HEK293T (cell line): ENCODE results near the gene ABLIM2.
"Not testable (repeated sequence)": the region's sequence is repeated elsewhere in the genome, so short reads cannot be mapped to it uniquely, and the experiment has no call there.

Experiments used
- CTCF ChIA-PET: fragments of 350-600 bp; formaldehyde crosslinking; extraction: SDS; loops from one replicate; lab custom pipeline; 2021; ENCODE audit warnings: antibody characterized with exemption, inconsistent platforms; lab: Yijun Ruan, JAX
- POLR2A ChIA-PET: fragments of 350-600 bp; formaldehyde crosslinking; extraction: SDS; loops from one replicate; lab custom pipeline; 2020; ENCODE audit warnings: antibody characterized with exemption, inconsistent platforms; lab: Yijun Ruan, JAX
- DNase-seq: peaks from one replicate; pipeline ENCODE4 v3.0.0; 2012; ENCODE audit warnings: mixed read lengths; ENCODE audit errors: extremely low spot score
- ARNT ChIP-seq: fragments of 450-650 bp; IDR thresholded peaks from 2 replicates; pipeline ENCODE4 v1.6.1; 2017; ENCODE audit warnings: mild to moderate bottlenecking
- BHLHE40 ChIP-seq: fragments of 450-650 bp; IDR thresholded peaks from 2 replicates; pipeline ENCODE4 v1.6.1; 2016; ENCODE audit warnings: mild to moderate bottlenecking, moderate library complexity, borderline replicate concordance
- CTBP1 ChIP-seq: fragments of 450-650 bp; IDR thresholded peaks from 2 replicates; pipeline ENCODE4 v1.6.1; 2016; ENCODE audit warnings: borderline replicate concordance
- ELF4 ChIP-seq: fragments of 450-650 bp; IDR thresholded peaks from 2 replicates; pipeline ENCODE4 v1.6.1; 2017; ENCODE audit warnings: antibody characterized with exemption
- FOXA1 ChIP-seq: fragments of 450-650 bp; IDR thresholded peaks from 2 replicates; pipeline ENCODE4 v1.6.1; 2016; ENCODE audit warnings: mild to moderate bottlenecking
- FOXK2 ChIP-seq: fragments of 450-650 bp; IDR thresholded peaks from 2 replicates; pipeline ENCODE4 v1.6.1; 2016; ENCODE audit warnings: mild to moderate bottlenecking
- FOXM1 ChIP-seq: fragments of 450-650 bp; IDR thresholded peaks from 2 replicates; pipeline ENCODE4 v1.6.1; 2017; ENCODE audit warnings: mild to moderate bottlenecking, borderline replicate concordance
- HDGF ChIP-seq: fragments of 450-650 bp; IDR thresholded peaks from 2 replicates; pipeline ENCODE4 v1.6.1; 2017; ENCODE audit warnings: antibody characterized with exemption, borderline replicate concordance
- L3MBTL2 ChIP-seq: fragments of 450-650 bp; conservative IDR thresholded peaks from 2 replicates; pipeline ENCODE4 v1.6.1; 2016; ENCODE audit warnings: mild to moderate bottlenecking
- LEF1 ChIP-seq: fragments of 450-650 bp; IDR thresholded peaks from 2 replicates; pipeline ENCODE4 v1.6.1; 2017; ENCODE audit warnings: mild to moderate bottlenecking, borderline replicate concordance
- NFRKB ChIP-seq: fragments of 450-650 bp; IDR thresholded peaks from 2 replicates; pipeline ENCODE4 v1.6.1; 2016; ENCODE audit warnings: mild to moderate bottlenecking, moderate library complexity
- SP1 ChIP-seq: fragments of 450-650 bp; IDR thresholded peaks from 2 replicates; pipeline ENCODE4 v1.6.1; 2017
- SUZ12 ChIP-seq: fragments of 450-650 bp; IDR thresholded peaks from 2 replicates; pipeline ENCODE4 v1.6.1; 2016; ENCODE audit warnings: mild to moderate bottlenecking
- TARDBP ChIP-seq: fragments of 450-650 bp; IDR thresholded peaks from 2 replicates; pipeline ENCODE4 v1.6.1; 2016
- ZNF384 ChIP-seq: fragments of 450-650 bp; IDR thresholded peaks from 2 replicates; pipeline ENCODE4 v1.6.1; 2016
- TF ChIP-seq, protein P1 (sequence below): fragments of 450-650 bp; IDR thresholded peaks from 2 replicates; pipeline ENCODE4 v1.6.1; 2016

The ABLIM2 gene

DNA sequence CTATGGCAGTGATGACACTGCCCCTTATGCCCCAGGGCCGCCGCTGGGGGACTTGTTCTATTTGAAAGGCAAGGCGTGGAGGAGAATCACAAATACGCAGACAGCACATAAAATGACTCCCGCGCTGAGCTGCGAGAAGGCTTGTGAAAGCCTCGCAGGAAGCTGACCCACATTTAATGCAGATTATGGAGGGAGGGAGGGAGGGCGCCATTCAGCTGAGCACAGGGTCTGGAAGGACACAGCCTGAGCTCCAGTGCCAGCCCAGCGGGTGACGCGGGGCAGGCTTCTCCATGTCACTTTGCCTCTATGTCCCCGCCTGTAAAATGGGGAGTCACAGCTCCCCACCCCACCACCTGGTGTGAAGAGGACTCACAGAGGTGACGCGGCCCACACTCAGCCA, 14.3 kb downstream of the ABLIM2 start:
- DNase-seq = no peak
- ChIA-PET POLR2A (no interaction called here), CTCF (no interaction called here)
- TF ChIP-seq FOXK2 (no peak), ZNF384 (no peak), ARNT (no peak)

- TF ChIP-seq L3MBTL2 (no peak), SUZ12 (no peak), FOXA1 (no peak), TARDBP (no peak), LEF1 (no peak), FOXM1 (no peak), SP1 (no peak), HDGF (no peak), ARNT (no peak), ELF4 (no peak), BHLHE40 (no peak), CTBP1 (no peak), FOXK2 (no peak), ZNF384 (no peak), NFRKB (no peak)
- TF ChIP-seq, protein P1, sequence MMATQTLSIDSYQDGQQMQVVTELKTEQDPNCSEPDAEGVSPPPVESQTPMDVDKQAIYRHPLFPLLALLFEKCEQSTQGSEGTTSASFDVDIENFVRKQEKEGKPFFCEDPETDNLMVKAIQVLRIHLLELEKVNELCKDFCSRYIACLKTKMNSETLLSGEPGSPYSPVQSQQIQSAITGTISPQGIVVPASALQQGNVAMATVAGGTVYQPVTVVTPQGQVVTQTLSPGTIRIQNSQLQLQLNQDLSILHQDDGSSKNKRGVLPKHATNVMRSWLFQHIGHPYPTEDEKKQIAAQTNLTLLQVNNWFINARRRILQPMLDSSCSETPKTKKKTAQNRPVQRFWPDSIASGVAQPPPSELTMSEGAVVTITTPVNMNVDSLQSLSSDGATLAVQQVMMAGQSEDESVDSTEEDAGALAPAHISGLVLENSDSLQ = no peak
- DNase-seq = no peak
- POLR2A ChIA-PET = no interaction called here
- CTCF ChIA-PET = no interaction called here
Observed at GRCh38 chr4:8143392-8144140, 15.0 kb downstream of the ABLIM2 start.

DNA sequence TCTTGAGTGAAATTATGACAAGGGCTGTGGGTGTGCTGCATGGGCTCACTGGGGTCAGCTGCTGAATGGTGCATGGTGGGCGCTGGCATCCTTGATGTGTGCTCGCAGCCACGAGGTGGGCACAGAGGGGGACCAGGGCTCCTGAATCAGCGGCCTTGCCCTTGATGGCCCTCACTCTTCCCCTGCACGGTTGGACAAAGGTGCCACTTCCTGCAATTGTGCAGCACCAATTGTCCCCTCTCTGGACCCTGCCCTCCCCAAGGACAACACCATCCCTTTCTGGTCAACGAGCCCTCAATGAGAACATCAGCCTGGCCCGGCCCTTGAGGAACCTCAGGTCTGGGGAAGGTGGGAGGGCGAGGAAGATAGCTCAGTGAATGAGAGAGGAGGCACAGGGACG, 16.1 kb downstream of the ABLIM2 start:
- POLR2A ChIA-PET = interaction anchor here (1.1 kb wide), 1 partner anchor 17 kb away, joined by 3 read pairs; no protein-coding TSS in a partner anchor
- CTCF ChIA-PET = no interaction called here
- no peak for TF ChIP-seq BHLHE40
- TF ChIP-seq FOXK2 = no peak
- no peak for TF ChIP-seq FOXA1
- TF ChIP-seq, protein P1 = no peak
- TF ChIP-seq HDGF = no peak
- TF ChIP-seq FOXM1 = no peak
- no peak for TF ChIP-seq TARDBP
- no peak for TF ChIP-seq L3MBTL2
- TF ChIP-seq SP1 = no peak
- no peak for TF ChIP-seq ELF4
- TF ChIP-seq NFRKB = no peak
- TF ChIP-seq ZNF384 = no peak
- TF ChIP-seq CTBP1 = no peak
- TF ChIP-seq SUZ12 = no peak
- TF ChIP-seq LEF1 = no peak
- no peak for TF ChIP-seq ARNT
- no peak for DNase-seq

- TF ChIP-seq ARNT = no peak
- DNase-seq = no peak
- CTCF ChIA-PET = no interaction called here
- POLR2A ChIA-PET = interaction anchor here (1.1 kb wide), 1 partner anchor 17 kb away, joined by 3 read pairs; no protein-coding TSS in a partner anchor
Observed at GRCh38 chr4:8141935-8142334, 16.7 kb downstream of the ABLIM2 start.

- TF ChIP-seq SUZ12 = no peak
- TF ChIP-seq L3MBTL2 = no peak
- TF ChIP-seq BHLHE40 = no peak
- no peak for TF ChIP-seq TARDBP
- no peak for TF ChIP-seq SP1
- TF ChIP-seq FOXM1 = no peak
- TF ChIP-seq, protein P1 = no peak
- TF ChIP-seq CTBP1 = no peak
- TF ChIP-seq FOXK2 = no peak
- TF ChIP-seq HDGF = no peak
- TF ChIP-seq LEF1 = no peak
- no peak for TF ChIP-seq NFRKB
- no peak for TF ChIP-seq ZNF384
- ChIA-PET CTCF (interaction anchor here (0.9 kb wide), 1 partner anchor 35 kb away, joined by 3 read pairs; no protein-coding TSS in a partner anchor), POLR2A (no interaction called here)
- DNase-seq = no peak
Observed at GRCh38 chr4:8140915-8141314, 17.7 kb downstream of the ABLIM2 start.

DNA sequence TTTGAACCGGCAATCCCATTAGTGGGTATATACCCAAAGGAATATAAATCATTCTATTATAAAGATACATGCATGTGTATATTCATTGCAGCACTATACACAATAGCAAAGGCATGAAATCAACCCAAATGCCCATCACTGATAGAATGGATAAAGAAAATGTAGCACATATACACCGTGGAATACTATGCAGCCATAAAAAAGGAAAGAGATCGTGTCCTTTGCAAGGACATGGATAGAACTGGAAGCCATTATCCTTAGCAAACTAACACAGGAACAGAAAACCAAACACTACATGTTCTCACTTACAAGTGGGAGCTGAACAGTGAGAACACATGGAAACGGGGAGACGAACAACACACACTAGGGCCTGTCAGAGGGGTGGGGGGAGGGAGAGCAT, 18.9 kb downstream of the ABLIM2 start:
- POLR2A ChIA-PET, CTCF ChIA-PET, DNase-seq: not testable (repeated sequence)
